Esophagus muscularis mucosa (tissue), 4 donors: Measurements from ENCODE around the gene NUS1.

ENCODE experiments used
- CTCF ChIP-seq, 3 experiments: fragments of 200-600 bp in 2 of 3; fragments of 450-650 bp in 1 of 3; sonication (generic) in 2 of 3; IDR thresholded peaks; one replicate each; pipeline ENCODE4 v1.5.1; 2017 to 2019; ENCODE audit warnings: antibody characterized with exemption in 3 of 3, mild to moderate bottlenecking in 2 of 3, moderate library complexity in 1 of 3
- EP300 ChIP-seq: sonication (generic); formaldehyde crosslinking; IDR thresholded peaks from one replicate; pipeline ENCODE4 v1.6.1; 2017; ENCODE audit warnings: antibody characterized with exemption
- POLR2A ChIP-seq: fragments of 450-650 bp; IDR thresholded peaks from one replicate; pipeline ENCODE4 v1.6.1; 2017; ENCODE audit warnings: antibody characterized with exemption, moderate library complexity, mild to moderate bottlenecking, low read depth
- POLR2AphosphoS5 ChIP-seq, 2 donors: sonication (generic); formaldehyde crosslinking; IDR thresholded peaks; one replicate each; pipeline ENCODE4 v1.6.1; 2017; ENCODE audit warnings: antibody characterized with exemption in 2 of 2

GRCh38 chr6:117681162-117681741 lies 6.0 kb downstream of the NUS1 start:
- TF ChIP-seq POLR2A: no peak
- TF ChIP-seq POLR2AphosphoS5 (IDR thresholded peaks at IDR 0.05): no peak
- no peak for TF ChIP-seq CTCF (IDR thresholded peaks at IDR 0.05)
- no peak for TF ChIP-seq EP300
